Cerebellar cortex (tissue), 1 donor: ENCODE measurements around the gene LHX8.
"Not testable (repeated sequence)": the region's sequence is repeated elsewhere in the genome, so short reads cannot be mapped to it uniquely, and the experiment has no call there.

Source experiments
- DNase-seq: peaks from one replicate; pipeline ENCODE4 v3.0.0-alpha.2; 2015; ENCODE audit warnings: low spot score

The LHX8 gene

DNA sequence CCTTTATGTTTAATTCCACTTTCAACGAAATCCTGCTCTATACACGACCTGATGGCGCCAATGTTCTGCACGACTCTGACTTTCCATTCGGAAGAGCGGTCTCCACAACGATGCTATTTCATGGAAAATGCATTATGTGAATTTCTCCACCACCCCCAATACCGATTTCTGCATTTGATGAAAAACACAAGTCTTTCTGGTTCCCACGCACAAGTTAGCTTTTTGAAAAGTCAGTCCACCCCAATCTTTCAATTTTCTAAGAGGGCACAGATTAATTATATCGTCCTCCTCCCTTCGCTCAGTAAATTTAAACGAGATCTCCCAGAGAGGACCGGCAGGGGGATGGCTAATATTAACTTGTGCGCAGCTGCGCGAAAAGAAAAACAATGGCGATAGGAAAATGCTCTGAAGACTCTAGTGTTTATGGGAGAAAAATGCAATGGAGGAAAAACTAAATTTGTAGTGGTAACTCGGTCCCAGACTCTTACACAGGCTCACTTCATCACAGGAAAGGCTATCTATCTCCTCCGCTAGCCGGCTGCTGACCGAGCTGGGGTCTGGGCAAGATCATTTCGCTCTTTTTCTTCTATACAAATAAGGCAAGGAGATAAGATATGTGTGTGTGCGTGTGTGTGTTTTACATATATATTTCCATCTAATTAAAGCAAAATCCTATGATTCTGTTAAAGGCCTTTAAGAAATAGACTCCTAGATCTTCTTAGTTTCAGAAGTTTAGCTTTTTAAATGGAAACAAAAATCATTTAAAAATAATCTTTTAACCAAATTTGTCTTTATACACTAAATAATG lies 1.2 kb upstream of the LHX8 start:
- DNase-seq = no peak

GRCh38 chr1:75134647-75135572 lies 722 bp downstream of the LHX8 start:
- DNase-seq = no peak

- no peak for DNase-seq
These were observed 1.5 kb downstream of the LHX8 start for GRCh38 chr1:75135573-75136194.

DNA sequence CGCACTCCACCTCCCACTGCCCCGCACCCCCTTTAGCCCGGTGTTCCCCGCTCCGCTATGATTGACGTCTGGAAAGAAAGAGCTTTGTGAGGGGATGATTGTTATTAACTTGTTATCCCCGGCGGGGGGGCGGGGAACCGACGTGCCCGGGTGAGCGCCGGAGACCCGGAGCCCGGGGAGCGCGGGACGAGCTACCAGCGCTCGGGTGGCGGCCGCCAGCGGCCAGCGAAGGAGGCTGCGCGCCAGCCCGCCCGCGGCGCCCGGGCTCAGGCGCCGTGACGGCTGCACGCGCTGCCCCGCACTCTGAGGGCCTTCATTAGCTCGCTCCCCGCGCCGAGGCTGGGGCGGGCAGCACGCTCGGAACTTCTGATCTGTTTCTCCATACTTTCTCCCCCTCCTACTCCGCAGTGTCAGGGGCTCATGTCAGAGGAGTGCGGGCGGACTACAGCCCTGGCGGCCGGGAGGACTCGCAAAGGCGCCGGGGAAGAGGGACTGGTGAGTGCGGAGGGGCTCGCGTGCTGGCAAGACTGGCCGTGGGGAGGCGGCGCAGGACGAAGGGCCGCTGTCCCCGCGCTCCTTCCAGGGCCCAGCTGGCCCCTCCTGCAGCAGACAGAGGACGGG lies 2.1 kb downstream of the LHX8 start:
- DNase-seq = no peak

GRCh38 chr1:75136921-75137641 lies 2.9 kb downstream of the LHX8 start:
- DNase-seq = no peak

DNA sequence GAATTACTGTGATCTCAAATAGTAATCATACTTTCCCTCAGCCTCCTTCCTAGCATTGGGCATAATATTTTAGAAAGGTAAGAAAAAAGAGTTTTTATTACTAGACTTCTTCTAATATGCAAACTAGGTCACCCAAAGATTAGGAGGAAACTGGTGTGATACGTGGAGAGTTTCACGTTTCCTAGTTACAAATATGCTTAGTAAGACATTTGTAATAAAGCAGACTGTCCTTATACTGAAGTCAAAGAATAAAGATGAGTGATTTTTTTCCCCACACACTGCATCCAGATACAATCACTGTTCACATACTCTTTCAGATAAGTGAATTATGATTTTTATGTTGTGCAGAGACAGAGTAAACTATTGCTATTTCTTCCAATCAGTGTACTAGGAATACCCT lies 17.9 kb downstream of the LHX8 start:
- DNase-seq = no peak

DNA sequence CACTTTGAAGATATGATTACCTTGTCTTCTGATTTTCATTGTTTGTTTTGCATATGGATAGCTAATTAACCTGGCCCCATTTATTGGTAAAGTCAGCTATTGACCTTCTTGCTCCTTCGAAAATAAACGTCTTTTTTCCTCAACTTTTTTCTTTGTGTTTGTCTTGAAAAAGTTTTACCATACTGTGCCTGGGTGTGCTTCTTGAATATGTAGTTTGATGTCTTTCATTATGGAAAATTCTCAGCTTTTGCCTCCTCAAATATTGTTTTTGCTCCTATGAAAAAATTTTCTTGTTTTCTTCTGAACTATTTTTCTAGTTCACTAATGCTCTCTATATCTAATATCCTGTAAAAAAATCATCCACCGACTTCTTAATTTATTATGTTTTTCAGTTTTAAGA lies 25.0 kb downstream of the LHX8 start:
- DNase-seq = no peak

DNA sequence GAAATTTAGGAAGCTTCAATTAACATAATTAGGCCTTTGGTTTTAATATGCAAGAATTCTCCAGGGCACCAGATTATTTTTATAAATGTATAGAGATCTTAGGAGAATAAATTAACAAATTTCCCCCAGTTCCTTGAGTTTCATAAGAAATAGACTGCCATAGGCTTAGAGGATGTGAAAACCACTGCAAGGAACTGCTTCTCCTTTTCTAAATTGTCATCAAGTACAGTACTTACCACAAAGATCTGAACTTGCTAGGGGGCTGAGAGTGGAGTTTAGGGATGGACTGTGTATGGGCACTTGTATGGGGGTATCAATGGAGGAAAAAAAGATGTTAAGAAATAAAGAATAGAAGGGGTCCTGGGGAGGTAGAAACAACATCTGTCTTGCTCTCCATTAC lies 31.1 kb downstream of the LHX8 start:
- DNase-seq = no peak

GRCh38 chr1:75166821-75167220 lies 32.6 kb downstream of the LHX8 start:
- no peak for DNase-seq

DNA sequence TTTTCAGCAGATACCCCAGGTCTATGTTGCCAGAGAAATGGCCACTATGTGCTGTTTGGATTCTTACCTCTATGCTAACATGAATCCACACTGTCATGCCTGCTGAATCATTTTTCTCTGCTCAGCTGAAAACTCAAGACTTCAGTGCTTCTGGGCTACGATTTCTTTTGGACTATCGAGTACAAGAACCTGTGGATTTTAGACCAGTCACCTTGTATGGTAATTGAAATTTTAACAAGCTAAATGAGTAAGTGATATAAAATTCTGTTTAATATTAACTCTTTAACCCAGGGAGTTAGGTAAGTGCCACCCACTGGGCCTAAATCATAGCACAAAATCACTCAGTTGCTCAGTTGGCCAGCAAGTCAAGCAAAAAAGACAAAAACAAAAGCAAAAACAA lies 35.8 kb downstream of the LHX8 start:
- no peak for DNase-seq

GRCh38 chr1:75170981-75171380 lies 36.8 kb downstream of the LHX8 start:
- no peak for DNase-seq

DNA sequence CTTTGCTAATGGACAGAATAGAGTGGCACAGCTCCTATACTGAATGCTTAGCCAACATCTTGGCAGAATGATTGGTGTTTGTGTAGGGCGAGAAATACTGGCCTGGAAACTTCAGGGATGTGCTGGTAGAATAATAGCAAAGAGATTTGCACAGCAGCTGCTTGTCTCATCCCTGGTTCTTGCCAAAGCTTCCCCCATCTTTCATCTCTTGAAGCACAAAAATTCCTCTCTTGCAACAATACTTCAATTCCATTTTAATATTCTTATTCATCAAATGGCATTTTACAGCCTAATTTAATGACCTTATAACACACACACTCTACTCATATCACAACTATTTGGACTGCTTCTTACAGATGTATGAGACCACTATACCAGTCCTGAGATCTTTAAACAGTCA lies 37.7 kb downstream of the LHX8 start:
- no peak for DNase-seq

- DNase-seq = no peak
These were observed 38.4 kb downstream of the LHX8 start for GRCh38 chr1:75172556-75172955.

GRCh38 chr1:75174031-75174760 lies 40.0 kb downstream of the LHX8 start:
- no peak for DNase-seq

- DNase-seq = not testable (repeated sequence)
These were observed 47.2 kb downstream of the LHX8 start for GRCh38 chr1:75181214-75181955.

DNA sequence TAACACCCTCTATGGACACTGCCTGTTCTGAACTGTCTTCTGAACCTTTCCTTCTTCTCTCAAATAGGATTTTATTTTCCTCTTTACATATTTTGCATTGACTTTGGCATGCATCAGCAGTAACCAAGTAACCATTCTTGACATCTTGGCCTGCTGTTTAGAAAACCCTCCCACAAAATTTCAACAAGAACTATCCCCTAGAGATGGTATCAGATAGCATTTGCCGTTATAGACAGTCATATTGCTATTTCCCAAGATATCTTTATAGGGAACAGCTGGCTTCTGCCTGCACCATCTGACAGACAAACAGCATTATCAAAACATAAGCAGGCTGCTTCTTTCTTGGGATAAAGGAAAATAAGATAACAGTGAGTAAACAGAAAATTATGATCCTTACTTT lies 54.7 kb downstream of the LHX8 start:
- DNase-seq = no peak

DNA sequence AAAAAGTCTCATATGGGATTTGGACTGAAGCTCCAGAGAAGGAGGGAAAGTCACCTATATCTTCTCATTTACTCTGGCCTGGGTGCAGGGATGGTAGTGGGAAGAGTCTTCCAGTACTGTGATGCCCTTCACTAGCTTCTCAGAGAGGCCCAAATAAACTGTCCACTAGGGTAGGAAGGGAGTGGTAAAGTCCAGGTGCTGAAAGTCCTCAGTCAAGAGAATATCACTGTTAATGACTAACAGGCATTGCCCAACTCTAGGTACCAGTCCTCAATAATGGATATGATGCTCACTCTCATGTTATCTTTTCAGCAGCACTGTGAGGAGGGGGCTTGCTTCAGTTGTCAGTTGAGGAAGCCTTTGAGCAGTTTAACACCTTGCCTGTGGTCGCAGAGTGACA lies 64.0 kb downstream of the LHX8 start:
- no peak for DNase-seq

DNA sequence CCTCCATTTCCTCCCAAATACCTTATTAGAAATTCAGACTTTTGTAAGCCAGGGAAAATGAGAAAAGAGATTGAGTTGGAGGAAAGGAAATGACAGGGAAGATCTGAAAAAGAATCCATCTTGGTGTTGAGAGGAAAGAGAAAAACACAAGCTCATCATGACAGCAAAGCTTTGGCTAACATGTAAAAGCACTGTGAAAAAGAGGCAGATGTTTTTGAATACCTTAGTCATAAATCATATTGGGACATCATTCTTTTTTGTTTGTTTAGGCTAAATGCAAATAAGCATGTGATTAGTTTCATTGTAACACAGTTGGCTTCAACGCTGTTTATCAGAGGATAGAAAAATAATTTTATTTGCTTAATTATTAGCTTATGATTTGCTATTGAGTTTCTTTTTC lies 64.6 kb downstream of the LHX8 start:
- no peak for DNase-seq

DNA sequence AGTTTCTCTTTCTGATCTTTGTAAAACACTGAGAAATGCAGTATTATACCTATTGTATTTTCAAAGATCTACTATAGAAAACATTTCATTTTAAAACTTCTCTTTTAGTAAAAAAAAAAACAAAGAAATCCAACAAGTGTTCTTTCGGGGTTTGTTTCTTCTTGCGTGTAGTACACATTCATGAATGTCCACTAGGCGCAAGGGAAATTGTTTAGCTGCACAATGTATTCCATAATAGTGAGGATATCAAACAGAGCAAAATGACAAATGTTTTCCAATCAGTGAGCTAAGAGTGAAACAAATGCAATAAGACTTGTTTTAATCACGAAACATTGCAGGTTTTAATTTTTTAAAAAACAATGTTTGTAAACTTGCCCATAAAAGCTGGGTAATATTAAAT lies 68.6 kb downstream of the LHX8 start:
- DNase-seq = no peak
